Esophagus muscularis mucosa (tissue), 4 donors: ENCODE data around the gene HIBCH. TPM values are rescaled to one million over a fixed set of nuclear protein-coding genes. Genes with fewer than 3 reads are reported as not detected.

ENCODE experiments used
- DNase-seq: peaks from one replicate; pipeline ENCODE4 v3.0.0-alpha.2; 2017; ENCODE audit errors: extremely low spot score
- H3K27ac ChIP-seq, 4 donors: fragments of 200-600 bp; sonication (generic); replicated peaks in 1 of 4; 1 replicate in 3 of 4; 2 replicates in 1 of 4; pipeline ENCODE4 v1.5.1; 2016 to 2019; ENCODE audit warnings: mild to moderate bottlenecking in 1 of 4
- H3K27me3 ChIP-seq, 4 donors: fragments of 200-600 bp; sonication (generic); one replicate each; pipeline versions ENCODE4 v1.5.1 to v1.6.0; 2016 to 2019
- H3K36me3 ChIP-seq, 4 donors: fragments of 200-600 bp; sonication (generic); one replicate each; pipeline ENCODE4 v1.5.1; 2016 to 2019
- H3K4me1 ChIP-seq, 4 donors: fragments of 200-600 bp; sonication (generic); one replicate each; pipeline ENCODE4 v1.5.1; 2016 to 2019
- H3K4me3 ChIP-seq, 4 donors: fragments of 200-600 bp; sonication (generic); 1 replicate in 2 of 4; 2 replicates in 2 of 4; pipeline ENCODE4 v1.5.1; 2016 to 2019; ENCODE audit warnings: mild to moderate bottlenecking in 4 of 4, moderate library complexity in 1 of 4
- H3K9me3 ChIP-seq, 4 donors: fragments of 200-600 bp; sonication (generic); 1 replicate in 3 of 4; 2 replicates in 1 of 4; pipeline ENCODE4 v1.5.1; 2016 to 2019
- CTCF ChIP-seq, 3 experiments: fragments of 200-600 bp in 2 of 3; fragments of 450-650 bp in 1 of 3; sonication (generic) in 2 of 3; IDR thresholded peaks; one replicate each; pipeline ENCODE4 v1.5.1; 2017 to 2019; ENCODE audit warnings: antibody characterized with exemption in 3 of 3, mild to moderate bottlenecking in 2 of 3, moderate library complexity in 1 of 3
- EP300 ChIP-seq: sonication (generic); formaldehyde crosslinking; IDR thresholded peaks from one replicate; pipeline ENCODE4 v1.6.1; 2017; ENCODE audit warnings: antibody characterized with exemption
- POLR2A ChIP-seq: fragments of 450-650 bp; IDR thresholded peaks from one replicate; pipeline ENCODE4 v1.6.1; 2017; ENCODE audit warnings: antibody characterized with exemption, moderate library complexity, mild to moderate bottlenecking, low read depth
- POLR2AphosphoS5 ChIP-seq, 2 donors: sonication (generic); formaldehyde crosslinking; IDR thresholded peaks; one replicate each; pipeline ENCODE4 v1.6.1; 2017; ENCODE audit warnings: antibody characterized with exemption in 2 of 2
- WGBS: methylation state at CpG from one replicate; pipeline ENCODE4 v1.1.5; 2018; 5-methylcytosine and 5-hydroxymethylcytosine counted together
- intact Hi-C: fragments of 100-400 bp; cut with DNase I; formaldehyde crosslinking; loops from one replicate; pipeline ENCODE4 v1.15.1; 2023
- total RNA-seq, 4 donors: library from RNA; depleted of rRNA; stranded (reverse); fragments of >200 nt; gene quantifications; one replicate each; pipeline versions ENCODE4 v1.1.0 to v1.2.1, GENCODE V29; 2016

Gene HIBCH
- total RNA-seq, 4 donors from 2014 or later = 12.3 to 20.2 (median 15.5) TPM

GRCh38 chr2:190327867-190328572 lies 8.4 kb upstream of the HIBCH start:
- intact Hi-C loops = no loop called here
- Histone ChIP-seq H3K27ac (no peak overlapping the region), H3K4me3 (no peak overlapping the region), H3K36me3 (no peaks in the 10 kb centered on the region), H3K4me1 (no peaks in the 10 kb centered on the region), H3K9me3 (no peaks in the 10 kb centered on the region), H3K27me3 (no peaks in the 10 kb centered on the region)
- TF ChIP-seq POLR2AphosphoS5 (IDR thresholded peaks at IDR 0.05) = no peak
- TF ChIP-seq POLR2A = no peak
- no peak for TF ChIP-seq EP300
- TF ChIP-seq CTCF (IDR thresholded peaks at IDR 0.05) = no peak
- 83% methylated on average over 4 of the region's 4 CpGs for WGBS
- DNase-seq = no peak

DNA sequence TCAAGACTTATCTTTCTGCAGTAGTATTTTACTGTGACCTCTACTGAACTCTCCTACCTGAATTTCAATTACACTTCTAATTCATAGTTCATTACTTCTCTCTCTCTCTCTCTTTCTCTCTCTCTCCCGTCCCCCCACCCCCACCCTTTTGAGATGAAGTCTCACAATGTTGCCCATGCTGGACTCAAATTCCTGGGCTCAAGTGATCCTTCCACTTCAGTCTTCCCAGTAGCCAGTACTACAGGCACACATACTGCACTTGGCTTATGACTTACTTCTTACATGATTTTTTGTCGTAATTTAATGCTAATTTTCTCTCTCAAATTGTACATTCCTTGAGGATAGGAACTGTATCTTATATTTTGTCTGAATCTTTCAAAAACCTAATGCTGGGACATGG lies 6.0 kb upstream of the HIBCH start:
- no peak for DNase-seq
- Histone ChIP-seq H3K36me3 (no peaks in the 10 kb centered on the region), H3K4me3 (no peak overlapping the region), H3K27ac (no peak overlapping the region), H3K27me3 (no peaks in the 10 kb centered on the region), H3K4me1 (peaks cover under 1 to 2% (median 2%) of the 10 kb centered on the region in 4 donors), H3K9me3 (no peaks in the 10 kb centered on the region)
- TF ChIP-seq POLR2A = no peak
- no peak for TF ChIP-seq POLR2AphosphoS5 (IDR thresholded peaks at IDR 0.05)
- TF ChIP-seq EP300 = no peak
- no peak for TF ChIP-seq CTCF (IDR thresholded peaks at IDR 0.05)
- 94% methylated on average over 2 of the region's 2 CpGs for WGBS
- intact Hi-C loops = no loop called here

DNA sequence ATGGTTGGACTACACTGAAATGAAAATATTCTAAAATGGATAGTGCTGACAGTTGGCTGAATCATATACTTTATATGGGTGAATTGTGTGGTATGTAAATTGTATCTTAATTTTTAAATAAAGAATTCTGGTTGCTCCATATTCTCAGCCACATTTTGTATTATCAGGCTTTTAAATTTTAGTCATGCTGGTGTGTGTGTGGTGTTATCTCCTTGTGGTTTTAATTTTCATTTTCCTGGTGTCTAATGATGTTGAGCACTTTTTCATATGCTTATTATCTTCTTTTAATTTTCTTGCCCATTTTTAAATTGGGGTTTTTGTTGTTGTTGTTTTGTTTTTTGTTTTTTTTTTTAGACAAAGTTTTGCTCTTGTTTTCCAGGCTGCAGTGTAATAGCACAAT lies 3.8 kb upstream of the HIBCH start:
- Histone ChIP-seq H3K27me3 (no peaks in the 10 kb centered on the region), H3K36me3 (no peaks in the 10 kb centered on the region), H3K27ac (no peak overlapping the region), H3K4me1 (peaks cover 11 to 17% (median 15%) of the 10 kb centered on the region in 4 donors), H3K9me3 (no peaks in the 10 kb centered on the region), H3K4me3 (no peak overlapping the region)
- intact Hi-C loops = no loop called here
- DNase-seq = no peak
- TF ChIP-seq CTCF (IDR thresholded peaks at IDR 0.05) (no peak), POLR2AphosphoS5 (IDR thresholded peaks at IDR 0.05) (no peak), EP300 (no peak)

- Histone ChIP-seq H3K27me3 (no peaks in the 10 kb centered on the region), H3K4me3 (no peak overlapping the region), H3K4me1 (peaks cover 15 to 42% (median 38%) of the 10 kb centered on the region in 4 donors), H3K27ac (peak overlapping the region; percentile 87 to 93 (median 90)), H3K9me3 (no peaks in the 10 kb centered on the region), H3K36me3 (no peaks in the 10 kb centered on the region)
- intact Hi-C loops = no loop called here
- TF ChIP-seq POLR2AphosphoS5 (IDR thresholded peaks at IDR 0.05) = no peak
- no peak for TF ChIP-seq CTCF (IDR thresholded peaks at IDR 0.05)
- TF ChIP-seq EP300 = no peak
- no peak for TF ChIP-seq POLR2A
- 87% methylated on average over 4 of the region's 4 CpGs for WGBS
- no peak for DNase-seq
Measured at GRCh38 chr2:190320696-190321095, 1.1 kb upstream of the HIBCH start.

- H3K27me3 ChIP-seq = no peaks in the 10 kb centered on the region
- DNase-seq = no peak
- TF ChIP-seq POLR2AphosphoS5 (IDR thresholded peaks at IDR 0.05) (no peak), CTCF (IDR thresholded peaks at IDR 0.05) (no peak), EP300 (no peak), POLR2A (no peak)
- no peaks in the 10 kb centered on the region for H3K9me3 ChIP-seq
- peaks cover 15 to 52% (median 48%) of the 10 kb centered on the region in 4 donors for H3K4me1 ChIP-seq
- WGBS = 2% methylated on average over 12 of the region's 12 CpGs
- peak overlapping the region; percentile 72 to 78 (median 74) for H3K4me3 ChIP-seq
- no peaks in the 10 kb centered on the region for H3K36me3 ChIP-seq
- intact Hi-C loops = no loop called here
- H3K27ac ChIP-seq = peak overlapping the region; percentile 87 to 93 (median 90)
Measured at GRCh38 chr2:190318931-190319554, 583 bp downstream of the HIBCH start.
